HG02678 (cell line): ENCODE results near the gene SF3A2.
A peak's percentile ranks its signal among the peaks of the same experiment; 100 is the strongest.

Source experiments
- ATAC-seq: cut with Tn5 transposase; IDR thresholded peaks from one replicate; pipeline ENCODE4 v1.9.1; 2021; ENCODE audit warnings: mild to moderate bottlenecking, moderate library complexity; ENCODE audit not compliant: unreplicated experiment

The SF3A2 gene

DNA sequence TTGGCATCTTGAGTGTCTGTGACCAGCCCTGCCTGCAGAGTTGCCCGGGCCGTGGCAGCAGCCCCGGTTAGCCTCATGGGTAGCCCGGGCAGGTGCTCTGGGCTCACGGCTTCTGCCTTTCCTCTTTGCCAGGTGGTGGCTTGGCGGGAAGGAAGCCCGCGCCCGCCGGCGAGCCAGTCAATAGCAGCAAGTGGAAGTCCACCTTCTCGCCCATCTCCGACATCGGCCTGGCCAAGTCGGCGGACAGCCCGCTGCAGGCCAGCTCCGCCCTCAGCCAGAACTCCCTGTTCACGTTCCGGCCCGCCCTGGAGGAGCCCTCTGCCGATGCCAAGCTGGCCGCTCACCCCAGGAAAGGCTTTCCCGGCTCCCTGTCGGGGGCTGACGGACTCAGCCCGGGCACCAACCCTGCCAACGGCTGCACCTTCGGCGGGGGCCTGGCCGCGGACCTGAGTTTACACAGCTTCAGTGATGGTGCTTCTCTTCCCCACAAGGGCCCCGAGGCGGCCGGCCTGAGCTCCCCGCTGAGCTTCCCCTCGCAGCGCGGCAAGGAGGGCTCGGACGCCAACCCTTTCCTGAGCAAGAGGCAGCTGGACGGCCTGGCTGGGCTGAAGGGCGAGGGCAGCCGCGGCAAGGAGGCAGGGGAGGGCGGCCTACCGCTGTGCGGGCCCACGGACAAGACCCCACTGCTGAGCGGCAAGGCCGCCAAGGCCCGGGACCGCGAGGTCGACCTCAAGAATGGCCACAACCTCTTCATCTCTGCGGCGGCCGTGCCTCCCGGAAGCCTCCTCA lies 10.4 kb upstream of the SF3A2 start:
- no peak for ATAC-seq

DNA sequence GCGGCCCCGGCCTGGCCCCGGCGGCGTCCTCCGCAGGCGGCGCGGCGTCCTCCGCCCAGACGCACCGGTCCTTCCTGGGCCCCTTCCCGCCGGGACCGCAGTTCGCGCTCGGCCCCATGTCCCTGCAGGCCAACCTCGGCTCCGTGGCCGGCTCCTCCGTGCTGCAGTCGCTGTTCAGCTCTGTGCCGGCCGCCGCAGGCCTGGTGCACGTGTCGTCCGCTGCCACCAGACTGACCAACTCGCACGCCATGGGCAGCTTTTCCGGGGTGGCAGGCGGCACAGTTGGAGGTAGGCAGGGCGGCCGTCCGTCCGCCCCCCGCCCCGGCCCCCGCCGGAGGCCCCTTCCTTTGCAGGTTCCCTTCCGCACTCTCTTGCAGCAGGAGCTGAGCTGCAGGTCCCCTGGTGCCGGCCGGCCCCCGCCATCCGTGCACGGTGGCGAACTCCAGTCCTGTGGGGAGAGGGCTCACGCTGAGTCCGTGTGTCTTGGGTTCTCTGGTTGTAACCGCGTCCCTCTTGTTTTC lies 9.7 kb upstream of the SF3A2 start:
- ATAC-seq, result no peak

DNA sequence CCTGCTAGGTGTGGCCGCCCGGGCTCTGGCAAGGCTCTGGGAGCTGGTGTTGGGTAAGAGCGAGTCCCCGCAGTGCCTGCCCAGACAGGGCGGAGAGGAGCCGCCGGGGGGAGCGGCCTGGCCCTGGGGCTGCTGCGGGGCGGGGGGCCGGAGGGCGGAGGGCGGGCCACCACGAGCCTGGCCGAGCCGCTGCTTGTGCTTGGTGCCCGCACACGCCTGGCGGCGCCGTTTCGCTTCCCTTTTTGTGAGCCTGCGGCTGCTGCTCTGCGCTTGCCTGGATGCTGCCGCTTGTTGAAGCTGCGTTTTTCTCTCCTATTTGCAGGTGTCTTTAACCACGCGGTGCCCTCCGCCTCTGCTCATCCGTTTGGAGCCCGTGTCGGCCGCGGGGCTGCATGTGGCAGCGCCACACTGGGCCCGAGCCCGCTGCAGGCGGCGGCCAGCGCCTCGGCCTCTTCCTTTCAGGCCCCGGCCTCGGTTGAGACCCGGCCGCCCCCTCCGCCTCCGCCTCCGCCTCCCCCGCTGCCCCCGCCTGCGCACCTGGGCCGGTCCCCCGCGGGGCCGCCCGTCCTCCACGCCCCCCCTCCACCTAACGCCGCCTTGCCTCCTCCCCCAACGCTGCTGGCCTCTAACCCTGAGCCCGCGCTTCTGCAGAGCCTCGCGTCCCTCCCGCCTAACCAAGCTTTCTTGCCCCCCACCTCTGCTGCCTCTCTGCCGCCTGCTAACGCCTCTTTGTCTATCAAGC lies 9.0 kb upstream of the SF3A2 start:
- ATAC-seq, result no peak

DNA sequence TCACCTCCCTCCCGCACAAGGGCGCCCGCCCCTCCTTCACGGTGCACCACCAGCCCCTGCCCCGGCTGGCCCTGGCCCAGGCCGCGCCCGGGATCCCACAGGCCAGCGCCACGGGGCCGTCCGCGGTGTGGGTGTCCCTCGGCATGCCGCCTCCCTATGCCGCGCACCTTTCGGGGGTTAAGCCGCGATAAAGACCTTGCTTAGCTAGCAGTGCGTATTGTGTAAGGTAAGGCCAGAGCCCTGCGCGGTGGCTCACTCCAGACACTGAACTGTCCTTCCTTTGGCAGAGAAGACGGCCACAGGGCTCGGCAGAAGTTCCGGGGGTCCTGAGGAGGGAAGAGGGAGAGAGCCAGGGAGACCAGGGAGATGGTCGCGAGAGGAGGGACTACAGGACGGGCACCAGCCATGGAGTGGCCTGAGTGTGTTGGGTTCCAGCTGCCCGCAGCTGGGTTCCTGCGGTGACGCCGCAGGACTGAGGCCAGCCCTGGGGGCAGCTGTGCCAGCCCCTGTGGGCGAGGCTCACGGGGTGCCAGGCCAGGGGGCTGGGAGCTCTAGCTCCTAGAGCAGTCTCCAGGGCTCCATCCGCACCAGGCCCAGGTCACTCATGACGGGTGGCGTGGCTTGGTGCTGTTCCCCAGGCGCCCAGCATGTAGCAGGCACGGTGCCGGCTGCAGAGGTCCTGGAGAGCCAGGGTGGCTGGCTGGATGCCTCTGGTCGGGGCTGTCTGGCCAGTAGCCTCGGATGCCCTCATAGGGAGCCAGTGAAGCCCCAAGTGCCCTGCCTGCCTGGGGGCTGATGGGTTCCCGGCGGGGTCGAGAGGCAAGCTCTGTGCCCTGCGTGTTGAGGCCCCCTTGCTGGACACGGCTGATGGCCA lies 8.2 kb upstream of the SF3A2 start:
- no peak for ATAC-seq

DNA sequence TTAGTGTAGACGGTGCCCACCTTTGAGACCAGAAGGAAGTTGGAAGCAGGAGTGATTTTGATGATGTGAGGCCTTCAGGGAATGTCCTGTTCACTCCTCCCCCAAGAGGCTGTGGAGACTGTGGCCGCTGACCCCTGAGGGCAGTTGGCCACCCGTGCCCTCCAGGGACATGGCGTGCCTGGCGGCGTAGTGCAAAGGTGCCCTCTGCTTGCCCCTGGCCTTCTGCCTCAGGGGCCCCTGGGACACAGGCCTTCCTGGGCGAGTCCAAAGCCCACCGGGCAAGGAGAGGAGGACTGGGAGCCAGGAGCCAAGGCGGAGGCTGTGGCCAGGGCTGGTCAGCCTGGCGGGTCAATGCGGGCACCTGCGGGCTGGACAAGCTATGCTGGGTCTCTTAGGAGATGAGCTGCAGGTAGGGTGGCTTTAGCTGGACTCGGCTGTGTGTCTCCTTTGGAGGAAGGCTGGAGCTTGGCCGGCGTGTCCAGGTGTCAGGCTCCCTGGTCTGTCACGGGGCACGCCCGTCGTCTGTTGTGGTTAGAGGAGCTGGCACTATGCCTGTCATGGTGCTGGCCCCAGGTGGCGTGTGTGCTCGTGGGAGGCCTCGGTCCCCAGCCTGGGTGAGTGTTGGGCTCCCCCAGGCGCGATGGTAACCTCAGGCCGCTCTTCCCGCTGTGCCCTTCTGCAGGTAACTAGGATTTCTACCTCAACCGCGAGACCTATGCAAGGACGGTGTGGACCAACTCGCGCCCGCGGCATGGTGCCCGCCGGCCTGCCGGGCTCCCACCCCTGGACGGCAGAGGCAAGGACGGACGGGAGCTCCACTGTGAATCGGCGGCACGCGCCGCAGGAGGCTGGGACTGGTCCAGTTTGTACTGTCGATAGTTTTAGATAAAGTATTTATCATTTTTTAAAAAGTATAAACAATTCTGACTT lies 7.3 kb upstream of the SF3A2 start:
- no peak for ATAC-seq

DNA sequence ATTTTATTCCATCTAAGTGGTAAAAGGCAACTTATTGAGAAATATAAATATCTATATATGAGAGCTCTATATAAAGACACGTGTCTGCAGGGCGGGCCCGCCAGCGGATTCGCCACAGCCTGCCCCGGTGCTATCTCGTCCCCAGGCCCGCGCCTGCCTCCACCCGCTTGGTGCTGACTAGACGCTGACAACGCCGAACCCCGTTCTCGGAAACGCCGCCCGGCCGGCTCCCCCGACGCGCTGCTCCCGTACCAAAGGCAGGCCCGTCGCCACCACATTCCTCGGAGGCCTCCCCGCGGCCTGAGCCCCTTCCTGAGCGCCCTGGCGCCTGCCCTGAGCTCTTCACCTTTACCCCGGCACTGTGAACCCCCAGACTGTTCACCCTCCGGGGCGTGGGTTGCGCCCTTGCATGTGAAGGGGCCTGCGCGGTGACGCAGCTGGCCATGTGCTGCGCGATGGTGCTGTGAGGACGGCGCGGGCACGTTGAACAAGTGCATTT lies 6.5 kb upstream of the SF3A2 start:
- ATAC-seq, result no peak

DNA sequence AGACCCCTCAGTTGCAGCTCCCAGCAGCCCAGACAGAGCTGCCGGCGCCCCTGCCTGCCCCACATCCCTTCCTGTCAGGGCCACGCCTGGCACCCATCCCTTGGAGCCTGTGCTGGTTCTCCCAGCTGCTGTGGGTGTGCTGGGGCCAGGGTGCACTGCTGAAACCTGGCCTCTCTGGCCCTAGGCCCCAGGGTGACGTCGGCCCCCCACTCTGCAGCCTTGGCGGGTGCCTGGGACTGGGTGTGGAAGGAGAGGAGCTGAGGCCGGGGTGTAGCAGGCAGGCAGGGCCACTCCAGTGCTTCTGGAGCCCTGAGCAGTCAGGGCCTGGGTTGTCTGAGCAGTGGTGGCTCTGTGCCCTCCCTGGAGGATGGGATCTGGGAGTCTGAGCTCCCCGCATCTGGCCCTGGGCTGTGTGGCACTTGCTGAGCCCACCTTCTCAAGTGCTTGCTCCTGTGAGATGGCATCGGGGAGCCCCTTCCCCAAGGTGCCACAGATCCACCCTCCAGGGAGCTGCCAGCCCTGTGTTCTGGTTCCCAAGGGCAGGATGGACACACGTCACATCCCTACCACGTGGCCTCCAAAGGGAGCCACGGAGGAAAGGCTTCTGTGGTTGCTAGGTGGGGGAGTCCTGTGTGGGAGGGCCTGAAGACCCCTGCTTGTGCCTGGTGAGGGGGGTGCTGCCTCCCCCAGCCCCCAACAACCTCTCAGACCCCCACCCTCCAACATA lies 5.7 kb upstream of the SF3A2 start:
- no peak for ATAC-seq

DNA sequence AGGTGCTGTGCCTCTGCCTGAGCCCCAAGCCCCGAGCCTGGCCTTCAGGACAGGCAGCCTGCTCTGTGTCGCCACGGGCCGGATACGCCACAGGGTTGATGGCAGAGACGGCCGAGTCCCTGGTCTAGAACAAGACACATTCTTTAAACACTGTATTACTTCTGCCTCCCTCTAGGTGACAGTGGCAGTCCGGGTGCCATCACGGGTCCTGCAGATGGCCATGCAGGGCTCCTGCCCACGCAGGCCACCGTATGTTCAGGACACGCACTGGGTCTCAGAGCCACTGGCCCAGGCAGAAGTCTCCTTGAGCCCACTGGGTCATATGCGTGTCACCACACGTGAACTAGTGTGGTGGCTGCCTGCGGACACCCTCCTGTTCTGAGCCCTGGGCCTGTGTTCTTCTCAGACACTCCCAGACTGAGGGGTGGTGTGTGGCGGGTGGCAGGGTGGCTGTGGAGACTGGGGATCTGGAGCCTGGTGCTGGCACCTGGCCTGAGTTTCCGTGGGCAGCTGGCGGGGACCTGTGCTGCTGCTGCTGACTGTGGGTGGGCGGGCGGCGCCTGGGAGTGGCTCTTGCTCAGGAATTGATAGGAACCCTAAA lies 4.9 kb upstream of the SF3A2 start:
- no peak for ATAC-seq

DNA sequence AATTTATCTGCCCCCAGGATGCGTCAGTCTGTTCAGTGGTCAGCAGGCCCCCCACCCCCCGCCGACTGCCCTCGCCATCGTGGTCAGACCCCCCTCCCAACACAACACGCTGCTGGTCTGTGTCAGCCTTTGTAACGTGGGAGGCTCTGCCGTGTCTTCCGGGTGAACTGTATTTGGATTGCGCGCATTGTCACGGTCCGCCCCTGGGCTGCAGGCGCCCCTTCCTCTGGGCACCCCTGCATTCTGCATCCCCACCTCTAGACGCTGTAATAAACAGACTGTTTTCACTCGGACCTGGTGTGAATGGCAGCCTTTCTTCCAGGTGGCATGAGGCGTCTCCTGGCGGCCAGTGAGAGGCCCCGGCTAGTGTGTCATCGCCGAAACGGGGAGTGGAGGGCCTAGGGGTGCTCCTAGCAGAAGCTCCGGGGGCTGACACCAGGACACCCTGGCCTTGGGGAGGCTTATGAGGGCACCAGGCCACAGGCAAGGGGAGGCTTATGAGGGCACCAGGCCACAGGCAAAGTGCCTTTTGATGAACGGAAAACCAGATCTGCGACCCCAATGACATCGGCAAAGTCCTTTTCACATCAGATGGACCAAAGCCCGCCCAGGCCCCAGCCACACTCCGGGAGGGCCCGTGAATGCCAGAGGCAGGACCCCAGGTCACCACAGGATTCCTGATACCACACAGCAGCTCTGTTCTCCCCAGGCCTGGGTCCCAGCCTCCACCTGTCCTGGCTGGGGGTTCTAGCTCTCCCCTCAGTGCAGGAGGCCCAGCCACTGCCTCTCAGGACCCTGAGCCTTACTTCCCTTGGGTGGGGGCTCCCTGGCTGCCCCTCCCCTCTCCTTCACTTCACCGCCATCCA lies 4.1 kb upstream of the SF3A2 start:
- no peak for ATAC-seq

DNA sequence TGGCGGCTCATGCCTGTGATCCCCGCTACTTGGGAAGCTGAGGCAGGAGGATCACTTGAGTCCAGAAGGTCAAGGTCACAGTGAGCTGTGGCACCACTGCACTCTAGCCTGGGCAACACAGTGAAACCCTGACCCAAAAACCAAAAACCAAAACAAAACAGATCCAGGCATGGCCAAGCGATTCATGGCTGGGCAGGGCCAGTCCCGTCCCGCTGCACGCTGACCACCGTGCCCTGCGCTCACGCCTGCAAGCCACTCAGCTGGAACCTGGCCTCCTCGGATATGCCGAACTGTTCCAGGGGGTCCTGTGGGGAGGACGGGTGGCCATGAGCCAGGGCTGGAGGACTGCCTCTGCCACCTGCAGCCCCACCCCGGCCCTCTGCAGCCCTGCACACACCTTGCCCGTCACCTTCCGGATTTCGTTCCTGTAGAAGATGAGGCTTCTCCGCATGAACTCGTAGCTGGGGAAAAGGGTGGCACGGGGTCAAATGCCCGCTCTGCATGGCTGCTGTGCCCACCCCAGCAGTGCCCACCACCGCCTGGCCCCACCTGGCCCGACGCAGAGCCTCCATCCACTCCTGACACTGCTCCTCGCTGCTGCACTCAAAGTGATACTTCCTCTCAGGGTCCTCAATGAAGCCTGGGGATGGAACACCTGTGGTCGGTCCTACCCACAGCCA lies 2.9 kb upstream of the SF3A2 start:
- no peak for ATAC-seq

DNA sequence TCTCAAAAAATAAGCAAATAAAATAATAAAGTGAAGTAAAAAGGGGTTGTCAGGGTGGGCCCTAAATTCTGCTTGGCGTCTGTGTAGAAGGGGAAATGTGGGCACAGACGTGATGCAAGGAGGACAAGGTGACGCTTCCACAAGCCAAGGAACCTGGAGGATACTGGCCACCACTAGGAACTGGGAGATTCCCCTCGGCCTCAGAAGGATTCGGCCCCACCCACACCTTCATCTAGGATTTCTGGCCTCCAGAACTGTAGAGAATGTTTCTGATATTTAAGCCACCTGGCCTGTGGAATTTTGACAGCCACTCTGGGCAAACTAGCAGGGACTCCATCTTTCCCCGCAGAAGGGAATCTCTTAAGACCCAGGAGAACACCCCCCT lies 1.6 kb upstream of the SF3A2 start:
- ATAC-seq, result no peak

DNA sequence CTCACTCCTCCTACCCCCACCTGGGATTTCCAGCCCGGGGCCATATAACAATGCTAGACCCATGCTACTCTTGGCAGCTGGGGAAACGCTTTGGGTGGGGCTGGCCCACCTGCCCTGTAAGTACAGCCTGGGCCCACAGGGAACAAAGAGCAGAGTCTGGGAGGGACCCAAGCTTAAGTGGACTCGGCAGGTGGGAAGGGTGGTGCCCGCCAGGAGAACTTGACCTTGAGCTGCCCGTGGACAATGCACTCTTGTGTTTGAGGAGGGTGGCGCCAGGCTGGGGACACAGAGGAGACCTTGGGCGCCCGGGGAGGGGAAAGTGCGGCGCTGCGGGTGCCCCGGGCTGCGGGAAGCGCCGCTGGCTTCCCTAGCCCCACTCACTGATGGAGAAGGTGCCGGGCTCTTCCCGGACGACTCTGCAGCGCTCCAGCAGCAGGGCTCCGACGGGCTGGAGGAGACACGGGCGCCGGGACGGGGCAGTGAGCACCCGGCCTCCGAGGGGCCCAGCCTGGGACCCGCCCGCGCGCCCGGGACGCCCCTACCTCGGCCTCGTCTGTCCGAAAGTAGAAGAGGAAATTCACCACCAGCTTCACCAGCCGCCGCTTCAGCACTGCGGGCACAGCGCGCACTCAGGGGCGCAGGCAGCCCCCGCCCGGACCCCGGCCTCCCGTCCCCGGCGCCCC lies 1.1 kb upstream of the SF3A2 start:
- ATAC-seq, result peak; percentile 6

DNA sequence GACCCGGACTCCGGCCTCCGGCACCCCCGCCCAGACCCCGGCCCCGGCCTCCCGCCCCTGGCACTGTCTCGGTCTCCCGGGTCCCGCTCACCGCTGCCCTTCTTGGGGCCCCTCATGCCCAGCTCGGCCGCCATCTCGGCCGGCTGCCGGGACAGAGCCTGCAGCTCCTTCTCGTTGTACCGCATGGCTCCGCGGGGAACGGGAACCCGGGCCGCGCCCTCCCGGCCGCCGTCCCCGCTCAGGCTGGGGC lies 635 bp upstream of the SF3A2 start:
- peak; percentile 15 for ATAC-seq

DNA sequence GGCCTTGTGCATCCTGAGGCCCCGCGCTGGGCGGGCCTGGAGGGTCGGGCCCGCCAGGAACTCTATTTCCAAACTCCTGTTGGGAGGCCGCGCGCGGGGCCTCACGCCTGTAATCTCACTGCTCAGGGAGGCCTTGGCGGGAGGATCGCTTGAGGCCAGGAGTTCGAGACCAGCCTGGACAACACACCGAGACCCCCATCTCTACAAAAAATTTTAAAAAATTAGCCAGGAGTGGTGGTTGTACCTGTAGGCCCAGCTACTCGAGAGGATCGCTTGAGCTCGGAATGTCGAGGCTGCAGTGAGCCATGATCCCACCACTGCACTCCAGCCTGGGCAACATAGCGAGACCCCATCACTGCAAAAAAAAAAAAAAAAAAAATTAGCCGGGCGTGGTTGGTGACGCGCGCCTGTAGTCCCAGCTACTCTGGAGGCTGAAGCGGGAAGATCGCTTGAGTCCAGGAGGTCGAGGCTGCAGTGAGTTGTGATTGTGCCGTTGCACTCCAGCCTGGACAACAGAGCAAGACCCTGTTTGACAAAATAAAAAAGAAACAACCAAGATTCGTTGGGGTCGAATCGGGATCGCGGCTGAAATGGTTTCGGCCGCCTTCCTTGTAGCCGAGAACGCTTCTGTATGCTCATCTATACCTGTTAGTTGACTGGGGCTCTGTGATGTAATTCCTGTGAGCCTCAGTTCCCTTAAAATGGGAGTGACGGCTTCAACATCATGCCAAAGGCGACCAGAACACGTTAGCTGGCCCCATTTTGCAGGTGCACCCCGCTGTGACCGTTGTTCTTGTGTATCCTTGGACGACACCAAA lies 636 bp downstream of the SF3A2 start:
- ATAC-seq, result no peak

DNA sequence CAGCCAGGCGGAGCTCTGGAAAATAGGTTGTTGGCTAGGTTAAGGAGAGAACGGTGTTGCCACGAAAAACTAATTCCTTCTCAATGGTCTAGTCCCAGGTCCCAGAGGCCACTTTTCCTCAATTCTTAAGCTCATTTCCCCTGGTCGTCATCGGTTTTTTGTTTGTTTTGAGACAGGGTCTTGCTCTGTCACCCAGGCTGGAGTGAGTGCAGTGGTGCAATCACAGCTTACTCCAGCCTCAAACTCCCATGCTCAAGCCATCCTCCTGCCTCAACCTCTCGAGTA lies 1.2 kb downstream of the SF3A2 start:
- ATAC-seq, result no peak

DNA sequence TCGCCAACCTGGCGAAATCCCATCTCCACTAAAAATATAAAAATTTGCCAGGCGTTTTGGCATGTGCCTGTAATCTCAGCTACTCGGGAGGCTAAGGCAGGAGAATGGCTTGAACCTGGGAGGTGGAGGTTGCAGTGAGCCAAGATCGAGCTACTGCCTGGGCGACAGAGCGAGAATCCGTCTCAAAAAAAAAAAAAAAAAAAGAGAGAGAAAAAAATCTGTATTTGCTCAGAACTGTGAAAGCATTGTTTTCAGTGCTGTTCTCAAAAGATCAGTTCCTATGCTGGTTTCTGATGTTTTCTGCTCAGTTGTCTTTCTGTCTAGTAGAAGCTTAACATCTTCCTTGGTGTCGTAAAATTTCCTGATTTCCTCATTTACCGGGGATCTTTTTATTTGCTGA lies 2.5 kb downstream of the SF3A2 start:
- ATAC-seq, result no peak
